Adrenal gland (tissue), 5 donors: ENCODE measurements around the gene MICOS13.

ENCODE experiments used
- CTCF ChIP-seq, 6 experiments: fragments of 450-650 bp in 4 of 6; fragments of 200-600 bp in 2 of 6; sonication (generic) in 1 of 6; IDR thresholded peaks; 1 replicate in 5 of 6; 2 replicates in 1 of 6; pipeline versions ENCODE4 v1.5.1 to v1.8.0; 2016 to 2021; ENCODE audit warnings: antibody characterized with exemption in 6 of 6, mild to moderate bottlenecking in 2 of 6, moderate library complexity in 1 of 6
- POLR2A ChIP-seq, 2 donors: fragments of 450-650 bp; IDR thresholded peaks; one replicate each; pipeline ENCODE4 v1.6.1; 2017; ENCODE audit warnings: antibody characterized with exemption in 2 of 2, mild to moderate bottlenecking in 2 of 2, moderate library complexity in 1 of 2
- donor health status: DM: no; HTN: no; CAD: no.

- TF ChIP-seq CTCF (IDR thresholded peaks at IDR 0.05) = no peak
- TF ChIP-seq POLR2A (IDR thresholded peaks at IDR 0.05) = no peak
These were observed 24.9 kb downstream of the MICOS13 start for GRCh38 chr19:5655412-5655811.
